GM21360 (cell line): ENCODE data around the gene AHRR.

ENCODE experiments used
- ATAC-seq: cut with Tn5 transposase; IDR thresholded peaks from one replicate; pipeline ENCODE4 v1.9.1; 2021; ENCODE audit warnings: mild to moderate bottlenecking, moderate library complexity; ENCODE audit not compliant: unreplicated experiment

Gene AHRR

GRCh38 chr5:453725-454481, 132.4 kb downstream of the AHRR start:
- no peak for ATAC-seq

- no peak for ATAC-seq
Measured at GRCh38 chr5:454936-455335, 133.4 kb downstream of the AHRR start.

- no peak for ATAC-seq
Measured at GRCh38 chr5:455806-456205, 134.3 kb downstream of the AHRR start.

- ATAC-seq, result no peak
Measured at GRCh38 chr5:456351-457194, 135.1 kb downstream of the AHRR start.

GRCh38 chr5:457195-457961, 135.9 kb downstream of the AHRR start:
- no peak for ATAC-seq

- ATAC-seq, result no peak
Measured at GRCh38 chr5:458547-459353, 137.2 kb downstream of the AHRR start.

- ATAC-seq, result no peak
Measured at GRCh38 chr5:459562-460272, 138.2 kb downstream of the AHRR start.

GRCh38 chr5:460273-460625, 138.7 kb downstream of the AHRR start:
- no peak for ATAC-seq

GRCh38 chr5:462051-462481, 140.6 kb downstream of the AHRR start:
- ATAC-seq, result no peak

- ATAC-seq, result no peak
Measured at GRCh38 chr5:463301-463700, 141.8 kb downstream of the AHRR start.

- no peak for ATAC-seq
Measured at GRCh38 chr5:463952-464351, 142.4 kb downstream of the AHRR start.

GRCh38 chr5:464446-464842, 142.9 kb downstream of the AHRR start:
- no peak for ATAC-seq

- no peak for ATAC-seq
Measured at GRCh38 chr5:464843-465590, 143.5 kb downstream of the AHRR start.

- ATAC-seq, result no peak
Measured at GRCh38 chr5:465591-466403, 144.3 kb downstream of the AHRR start.

- ATAC-seq, result no peak
Measured at GRCh38 chr5:466661-467310, 145.3 kb downstream of the AHRR start.

- ATAC-seq, result no peak
Measured at GRCh38 chr5:468401-468800, 146.9 kb downstream of the AHRR start.

GRCh38 chr5:469752-470483, 148.4 kb downstream of the AHRR start:
- ATAC-seq, result no peak
